Keratinocyte (primary cell): Measurements from ENCODE around the gene ACSL4. TPM values are rescaled to one million over a fixed set of nuclear protein-coding genes. Genes with fewer than 3 reads are reported as not detected.

Source experiments
- DNase-seq: peaks from one replicate; pipeline ENCODE4 v3.0.0-alpha.2; 2011; ENCODE audit warnings: low read depth, missing footprints, low spot score
- FAIRE-seq: peaks from 2 replicates; lab custom pipeline; 2011; peaks lifted over from hg19 to GRCh38; lab: Jason Lieb, UNC
- H2AFZ ChIP-seq: 2 replicates; pipeline ENCODE4 v1.6.0; 2012; ENCODE audit warnings: low read length, control low read depth, inconsistent platforms; ENCODE audit not compliant: control insufficient read depth
- H3K27ac ChIP-seq: 2 replicates; pipeline ENCODE4 v1.5.1; 2011; ENCODE audit warnings: low read length; ENCODE audit not compliant: control insufficient read depth, insufficient read depth
- H3K27me3 ChIP-seq: 3 replicates; pipeline ENCODE4 v1.6.0; 2011; ENCODE audit warnings: low read length; ENCODE audit not compliant: control insufficient read depth, insufficient read depth; ENCODE audit errors: extremely low read depth
- H3K36me3 ChIP-seq, 2 experiments: 2 replicates in 1 of 2; 3 replicates in 1 of 2; pipeline ENCODE4 v1.5.1; 2011; ENCODE audit warnings: low read length in 2 of 2, mild to moderate bottlenecking in 1 of 2; ENCODE audit not compliant: control insufficient read depth in 2 of 2, insufficient read depth in 2 of 2; ENCODE audit errors: extremely low read depth in 1 of 2
- H3K4me1 ChIP-seq: 3 replicates; pipeline ENCODE4 v1.5.1; 2011; ENCODE audit warnings: low read length; ENCODE audit not compliant: control insufficient read depth, insufficient read depth; ENCODE audit errors: extremely low read depth
- H3K4me2 ChIP-seq: 3 replicates; pipeline ENCODE4 v1.6.0; 2011; ENCODE audit warnings: low read depth, low read length; ENCODE audit not compliant: control insufficient read depth, insufficient read depth; ENCODE audit errors: extremely low read depth
- H3K4me3 ChIP-seq, 3 experiments: fragments of 200-600 bp in 1 of 3; sonication (generic) in 1 of 3; 2 replicates in 2 of 3; 3 replicates in 1 of 3; pipeline ENCODE4 v1.5.1; 2011 to 2016; ENCODE audit warnings: low read length in 3 of 3, mild to moderate bottlenecking in 3 of 3, control low read depth in 2 of 3, inconsistent platforms in 1 of 3, low read depth in 1 of 3, mixed read lengths in 1 of 3, mixed run types in 1 of 3, moderate library complexity in 1 of 3; ENCODE audit not compliant: control insufficient read depth in 2 of 3, insufficient read depth in 2 of 3; ENCODE audit errors: extremely low read depth in 1 of 3
- H3K79me2 ChIP-seq: 2 replicates; pipeline ENCODE4 v1.6.0; 2012; ENCODE audit warnings: low read length; ENCODE audit not compliant: control insufficient read depth, insufficient read depth
- H3K9ac ChIP-seq: 3 replicates; pipeline ENCODE4 v1.6.0; 2011; ENCODE audit warnings: low read length; ENCODE audit not compliant: control insufficient read depth, insufficient read depth; ENCODE audit errors: extremely low read depth
- H3K9me1 ChIP-seq: 3 replicates; pipeline ENCODE4 v1.6.0; 2011; ENCODE audit warnings: low read length; ENCODE audit not compliant: control insufficient read depth, insufficient read depth; ENCODE audit errors: extremely low read depth
- H3K9me3 ChIP-seq: 2 replicates; pipeline ENCODE4 v1.5.1; 2012; ENCODE audit warnings: low read depth, low read length; ENCODE audit not compliant: control insufficient read depth
- H4K20me1 ChIP-seq: 3 replicates; pipeline ENCODE4 v1.6.0; 2011; ENCODE audit warnings: low read length; ENCODE audit not compliant: control insufficient read depth, insufficient read depth; ENCODE audit errors: extremely low read depth
- CTCF ChIP-seq, 3 experiments: IDR thresholded peaks in 1 of 3; conservative IDR thresholded peaks in 1 of 3; optimal IDR thresholded peaks in 1 of 3; 2 replicates in 2 of 3; 3 replicates in 1 of 3; pipeline versions ENCODE3 to v1.5.1; 2011; ENCODE audit warnings: low read length in 3 of 3, mild to moderate bottlenecking in 3 of 3, moderate library complexity in 2 of 3, control low read depth in 1 of 3, inconsistent platforms in 1 of 3; ENCODE audit not compliant: insufficient read depth in 2 of 3; ENCODE audit errors: extremely low read depth in 1 of 3
- EZH2 ChIP-seq: IDR thresholded peaks from one replicate; pipeline ENCODE4 v1.6.1; 2012; ENCODE audit warnings: inconsistent platforms, mild to moderate bottlenecking, low read length, moderate library complexity
- dilution Hi-C: fragments of 300-500 bp; cut with MboI; formaldehyde crosslinking; loops from one replicate; pipeline ENCODE4 v1.7.0; 2020; ENCODE audit warnings: low sequenced_read_pairs; ENCODE audit not compliant: extremely low pct_ligation_motif_present
- polyA plus RNA-seq, 5 experiments: library from polyadenylated mRNA; depleted of rRNA in 3 of 5; stranded (reverse) in 3 of 5; stranded (forward) in 1 of 5; unstranded in 1 of 5; fragments of >200 nt; gene quantifications; 1 replicate in 1 of 5; 2 replicates in 3 of 5; 3 replicates in 1 of 5; pipeline versions ENCODE4 v1.2.1 to v1.2.3, GENCODE V29; 2011 to 2012; ENCODE audit warnings: missing spikeins in 2 of 5, low read depth in 1 of 5, low replicate concordance in 1 of 5

The ACSL4 gene
- polyA plus RNA-seq, 1 donor (not counting 4 experiments of a cell fraction or from before 2014, with no cell fraction given): 78.3 TPM

- Histone ChIP-seq H3K79me2 (no peaks in the 10 kb centered on the region), H3K9ac (no peak overlapping the region), H3K4me1 (no peaks in the 10 kb centered on the region), H3K4me3 (no peak overlapping the region), H3K36me3 (no peaks in the 10 kb centered on the region), H4K20me1 (no peaks in the 10 kb centered on the region), H3K4me2 (no peak overlapping the region), H3K27me3 (no peaks in the 10 kb centered on the region), H3K27ac (no peak overlapping the region), H2AFZ (no peak overlapping the region), H3K9me1 (no peaks in the 10 kb centered on the region), H3K9me3 (no peaks in the 10 kb centered on the region)
- FAIRE-seq (no peak), DNase-seq (no peak)
- dilution Hi-C loops: no loop called here
- TF ChIP-seq CTCF (optimal IDR thresholded peaks at IDR 0.05 in 1 of 3, IDR thresholded peaks at IDR 0.05 in 1 of 3, conservative IDR thresholded peaks at IDR 0.05 in 1 of 3; ENCODE audit: extremely low read depth in 1 of 3, insufficient read depth in 2 of 3, low read length in 3 of 3): no peak
- TF ChIP-seq EZH2: no peak
These were observed 41.1 kb upstream of the ACSL4 start for GRCh38 chrX:109774136-109774535.

- H3K4me1 ChIP-seq: no peaks in the 10 kb centered on the region
- DNase-seq (no peak), FAIRE-seq (no peak)
- H3K9ac ChIP-seq: no peak overlapping the region
- no peak overlapping the region for H3K27ac ChIP-seq
- H3K36me3 ChIP-seq: no peaks in the 10 kb centered on the region
- no peaks in the 10 kb centered on the region for H3K27me3 ChIP-seq
- dilution Hi-C loops: no loop called here
- no peaks in the 10 kb centered on the region for H3K79me2 ChIP-seq
- no peak for TF ChIP-seq CTCF (optimal IDR thresholded peaks at IDR 0.05 in 1 of 3, IDR thresholded peaks at IDR 0.05 in 1 of 3, conservative IDR thresholded peaks at IDR 0.05 in 1 of 3; ENCODE audit: extremely low read depth in 1 of 3, insufficient read depth in 2 of 3, low read length in 3 of 3)
- no peak for TF ChIP-seq EZH2
- H2AFZ ChIP-seq: no peak overlapping the region
- H3K9me1 ChIP-seq: no peaks in the 10 kb centered on the region
- no peak overlapping the region for H3K4me3 ChIP-seq
- no peaks in the 10 kb centered on the region for H3K9me3 ChIP-seq
- no peaks in the 10 kb centered on the region for H4K20me1 ChIP-seq
- H3K4me2 ChIP-seq: no peak overlapping the region
These were observed 40.3 kb upstream of the ACSL4 start for GRCh38 chrX:109773374-109773773.
